Erythroblast (primary cell): ENCODE data around the gene MYZAP.

Experiments
- GATA1 ChIP-seq: IDR thresholded peaks from 2 replicates; pipeline ENCODE4 v1.6.1; 2011; ENCODE audit warnings: low read depth, mild to moderate bottlenecking, control low read depth, low read length, moderate library complexity
- POLR2A ChIP-seq: IDR thresholded peaks from 2 replicates; pipeline ENCODE4 v1.6.1; 2011; ENCODE audit warnings: mild to moderate bottlenecking, low read length

- no peak for TF ChIP-seq POLR2A
- no peak for TF ChIP-seq GATA1
Observed at GRCh38 chr15:57681011-57681410, 89.3 kb downstream of the MYZAP start.
